Skeletal muscle tissue (tissue), 4 donors: Measurements from ENCODE around the gene RHO. TPM values are rescaled to one million over a fixed set of nuclear protein-coding genes. Genes with fewer than 3 reads are reported as not detected.

ENCODE experiments used
- H3K27ac ChIP-seq: one replicate; pipeline ENCODE4 v1.7.0; 2013; ENCODE audit warnings: mild to moderate bottlenecking, low read depth, low read length, inconsistent platforms
- H3K27me3 ChIP-seq, 3 donors: one replicate each; pipeline ENCODE4 v1.7.0; 2013; ENCODE audit warnings: low read length in 3 of 3; ENCODE audit not compliant: control insufficient read depth in 3 of 3, insufficient read depth in 3 of 3
- H3K36me3 ChIP-seq, 3 donors: one replicate each; pipeline ENCODE4 v1.7.0; 2013; ENCODE audit warnings: low read length in 3 of 3; ENCODE audit not compliant: control insufficient read depth in 3 of 3, insufficient read depth in 3 of 3
- H3K4me1 ChIP-seq, 3 donors: one replicate each; pipeline ENCODE4 v1.7.0; 2013; ENCODE audit warnings: low read length in 3 of 3, mild to moderate bottlenecking in 3 of 3; ENCODE audit not compliant: control insufficient read depth in 3 of 3, insufficient read depth in 3 of 3
- H3K4me3 ChIP-seq, 3 donors: one replicate each; pipeline ENCODE4 v1.7.0; 2013; ENCODE audit warnings: low read length in 3 of 3
- H3K9ac ChIP-seq, 3 donors: one replicate each; pipeline ENCODE4 v1.7.0; 2013; ENCODE audit warnings: low read length in 3 of 3, mild to moderate bottlenecking in 3 of 3, moderate library complexity in 2 of 3, low read depth in 1 of 3
- H3K9me3 ChIP-seq, 3 donors: one replicate each; pipeline ENCODE4 v1.7.0; 2013; ENCODE audit warnings: low read length in 3 of 3; ENCODE audit not compliant: control insufficient read depth in 3 of 3
- total RNA-seq: library from RNA; depleted of rRNA; stranded (reverse); fragments of >200 nt; gene quantifications from one replicate; pipeline ENCODE4 v1.2.3, GENCODE V29; 2014
- donor health status: Osteomylitis.

RHO gene
- total RNA-seq, 1 donor from 2014 or later, result not detected

DNA sequence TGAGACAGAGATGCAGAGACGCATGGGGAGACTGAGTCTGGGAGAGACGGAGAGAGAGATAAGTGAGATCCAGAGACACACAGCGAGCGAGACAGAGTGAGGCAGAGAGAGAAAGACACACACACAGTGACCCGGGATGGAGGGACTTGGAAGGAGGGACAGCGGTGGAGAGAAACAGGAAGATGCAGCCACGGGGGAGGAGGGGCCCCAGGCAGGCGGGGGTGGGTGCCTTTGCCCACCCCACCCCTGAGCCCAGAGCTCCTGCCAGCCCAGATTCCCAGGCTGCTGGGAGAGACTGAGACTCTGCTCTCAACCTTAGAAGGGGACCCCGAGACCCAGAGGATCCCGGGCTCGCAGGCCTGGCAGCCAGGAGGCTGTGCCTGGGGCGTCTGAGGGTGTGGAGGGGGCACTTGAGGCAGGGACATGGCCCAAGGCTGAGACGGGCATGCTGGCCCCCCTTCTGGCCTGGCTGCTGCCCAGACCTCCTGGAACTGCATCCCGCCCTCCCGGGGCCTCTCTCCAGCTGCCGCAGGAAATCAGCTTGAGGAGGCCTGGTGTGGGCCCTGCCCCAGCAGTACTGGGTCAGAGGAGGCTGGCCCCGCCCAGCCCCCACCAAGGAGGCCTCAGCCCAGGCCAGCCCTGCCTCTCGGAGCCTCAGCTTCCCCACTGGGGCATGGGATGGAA is 32.6 kb downstream of the RHO start:
- Histone ChIP-seq H3K4me1 (peaks cover 67 to 77% (median 71%) of the 10 kb centered on the region in 3 donors), H3K4me3 (no peak overlapping the region), H3K36me3 (peaks cover 12 to 40% (median 36%) of the 10 kb centered on the region in 3 donors), H3K9ac (peak overlapping the region in 2 of 3 donors; percentile 14 to 54), H3K27ac (peak overlapping the region; percentile 75), H3K27me3 (no peaks in the 10 kb centered on the region), H3K9me3 (no peaks in the 10 kb centered on the region)

DNA sequence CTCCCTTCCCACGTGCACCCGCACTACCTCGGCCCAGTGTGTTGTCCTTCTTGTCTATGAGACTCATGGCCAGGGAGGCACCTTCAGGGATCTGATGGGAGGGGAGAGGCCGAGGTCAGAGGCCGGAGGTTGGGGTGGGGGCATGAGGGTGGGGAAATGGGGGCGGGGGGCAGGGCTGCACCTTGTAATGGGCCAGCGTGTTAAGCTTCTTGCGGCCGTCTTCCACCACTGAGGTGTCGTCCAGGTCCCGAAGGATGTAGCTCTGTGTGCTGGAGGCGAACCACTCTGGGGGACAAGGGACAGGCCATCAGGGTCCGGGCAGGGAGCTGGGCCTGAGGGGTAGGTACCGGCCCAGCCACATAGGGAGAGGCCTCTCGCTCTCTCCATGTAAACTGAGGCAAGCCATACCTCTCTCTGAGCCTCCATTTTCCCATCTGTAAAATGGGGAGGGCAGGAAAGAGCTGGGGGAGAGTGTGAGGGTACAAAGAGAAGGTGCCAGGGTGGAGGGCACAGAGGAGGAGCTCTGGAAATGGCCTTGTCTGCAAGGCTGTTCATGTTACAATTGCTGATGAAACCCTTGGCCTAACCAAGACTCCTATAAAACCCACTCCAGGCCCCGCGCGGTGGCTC is 33.3 kb downstream of the RHO start:
- no peaks in the 10 kb centered on the region for H3K9me3 ChIP-seq
- H3K27me3 ChIP-seq, result no peaks in the 10 kb centered on the region
- no peak overlapping the region for H3K4me3 ChIP-seq
- H3K9ac ChIP-seq, result peak overlapping the region in 1 of 3 donors; percentile 54
- H3K4me1 ChIP-seq, result peaks cover 63 to 78% (median 69%) of the 10 kb centered on the region in 3 donors
- H3K27ac ChIP-seq, result peak overlapping the region; percentile 75
- peaks cover 9 to 47% (median 37%) of the 10 kb centered on the region in 3 donors for H3K36me3 ChIP-seq

- Histone ChIP-seq H3K4me1 (peaks cover 58 to 78% (median 69%) of the 10 kb centered on the region in 3 donors), H3K27me3 (no peaks in the 10 kb centered on the region), H3K36me3 (peaks cover 14 to 55% (median 39%) of the 10 kb centered on the region in 3 donors), H3K27ac (no peak overlapping the region), H3K9ac (no peak overlapping the region), H3K9me3 (no peaks in the 10 kb centered on the region), H3K4me3 (no peak overlapping the region)
These were observed 34.4 kb downstream of the RHO start for GRCh38 chr3:129562803-129563202.

DNA sequence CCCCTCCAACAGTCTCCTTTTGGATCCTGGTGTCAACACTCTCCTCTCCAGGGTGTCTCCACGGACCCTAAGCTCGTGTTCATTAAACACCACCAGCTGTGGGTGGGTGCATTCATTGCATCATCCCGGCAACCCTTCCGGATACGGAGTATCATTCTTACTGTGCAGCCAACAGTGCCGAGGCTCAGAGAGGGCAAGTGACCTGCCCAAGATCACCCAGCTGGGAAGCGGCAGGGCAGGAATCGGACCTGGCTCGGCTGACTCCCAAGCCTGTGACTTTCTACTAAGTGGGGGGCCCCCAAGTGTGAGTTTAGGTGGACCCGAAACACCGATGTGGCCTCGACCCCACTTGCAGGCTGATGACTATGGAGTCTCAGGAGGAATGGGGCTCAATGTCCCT is 34.9 kb downstream of the RHO start:
- no peaks in the 10 kb centered on the region for H3K9me3 ChIP-seq
- no peak overlapping the region for H3K4me3 ChIP-seq
- no peak overlapping the region for H3K9ac ChIP-seq
- H3K27me3 ChIP-seq, result no peaks in the 10 kb centered on the region
- H3K4me1 ChIP-seq, result peaks cover 53 to 72% (median 64%) of the 10 kb centered on the region in 3 donors
- no peak overlapping the region for H3K27ac ChIP-seq
- H3K36me3 ChIP-seq, result peaks cover 11 to 51% (median 39%) of the 10 kb centered on the region in 3 donors

- no peak overlapping the region for H3K9ac ChIP-seq
- no peaks in the 10 kb centered on the region for H3K27me3 ChIP-seq
- H3K4me3 ChIP-seq, result no peak overlapping the region
- peaks cover 47 to 66% (median 57%) of the 10 kb centered on the region in 3 donors for H3K4me1 ChIP-seq
- H3K36me3 ChIP-seq, result peaks cover 11 to 50% (median 38%) of the 10 kb centered on the region in 3 donors
- no peaks in the 10 kb centered on the region for H3K9me3 ChIP-seq
- peak overlapping the region; percentile 47 for H3K27ac ChIP-seq
These were observed 35.6 kb downstream of the RHO start for GRCh38 chr3:129563850-129564535.

- no peak overlapping the region for H3K27ac ChIP-seq
- no peaks in the 10 kb centered on the region for H3K27me3 ChIP-seq
- H3K36me3 ChIP-seq, result peaks cover 17 to 47% (median 36%) of the 10 kb centered on the region in 3 donors
- peak overlapping the region in 1 of 3 donors; percentile 25 for H3K9ac ChIP-seq
- H3K4me1 ChIP-seq, result peaks cover 37 to 55% (median 46%) of the 10 kb centered on the region in 3 donors
- H3K4me3 ChIP-seq, result no peak overlapping the region
- no peaks in the 10 kb centered on the region for H3K9me3 ChIP-seq
These were observed 36.7 kb downstream of the RHO start for GRCh38 chr3:129564981-129565644.

- Histone ChIP-seq H3K4me3 (no peak overlapping the region), H3K9ac (no peak overlapping the region), H3K9me3 (no peaks in the 10 kb centered on the region), H3K27me3 (no peaks in the 10 kb centered on the region), H3K36me3 (peaks cover 17 to 51% (median 38%) of the 10 kb centered on the region in 3 donors), H3K27ac (no peak overlapping the region), H3K4me1 (peaks cover 29 to 48% (median 40%) of the 10 kb centered on the region in 3 donors)
These were observed 37.5 kb downstream of the RHO start for GRCh38 chr3:129565902-129566301.

DNA sequence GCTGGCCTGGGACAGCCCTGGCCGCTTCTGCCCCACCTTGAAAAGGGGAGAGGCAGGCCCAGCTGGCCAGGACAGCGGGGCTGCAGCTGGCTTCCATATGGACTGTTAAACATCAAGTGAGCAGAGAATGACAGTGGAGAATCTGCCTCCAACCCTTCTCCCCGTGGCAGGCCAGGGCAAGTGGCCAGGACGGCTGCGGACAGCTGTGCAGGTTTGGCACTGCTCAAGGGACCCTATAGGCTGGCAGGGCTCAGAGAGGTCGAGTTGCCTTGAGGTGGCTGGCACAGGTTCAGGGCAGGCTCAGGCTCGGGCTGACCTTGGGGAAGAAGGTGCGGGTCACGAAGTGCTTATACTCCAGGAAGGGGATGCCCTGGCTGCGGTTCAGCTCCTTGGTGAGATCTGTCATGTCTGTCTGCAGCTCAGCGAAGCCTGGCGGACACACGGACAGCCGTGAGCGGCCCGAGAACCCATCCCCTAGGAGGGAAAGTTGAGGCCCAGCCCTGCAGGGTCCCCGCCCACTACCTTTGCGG is 38.8 kb downstream of the RHO start:
- Histone ChIP-seq H3K9me3 (no peaks in the 10 kb centered on the region), H3K27me3 (no peaks in the 10 kb centered on the region), H3K27ac (no peak overlapping the region), H3K9ac (no peak overlapping the region), H3K36me3 (peaks cover 17 to 58% (median 44%) of the 10 kb centered on the region in 3 donors), H3K4me3 (no peak overlapping the region), H3K4me1 (peaks cover 19 to 37% (median 29%) of the 10 kb centered on the region in 3 donors)

DNA sequence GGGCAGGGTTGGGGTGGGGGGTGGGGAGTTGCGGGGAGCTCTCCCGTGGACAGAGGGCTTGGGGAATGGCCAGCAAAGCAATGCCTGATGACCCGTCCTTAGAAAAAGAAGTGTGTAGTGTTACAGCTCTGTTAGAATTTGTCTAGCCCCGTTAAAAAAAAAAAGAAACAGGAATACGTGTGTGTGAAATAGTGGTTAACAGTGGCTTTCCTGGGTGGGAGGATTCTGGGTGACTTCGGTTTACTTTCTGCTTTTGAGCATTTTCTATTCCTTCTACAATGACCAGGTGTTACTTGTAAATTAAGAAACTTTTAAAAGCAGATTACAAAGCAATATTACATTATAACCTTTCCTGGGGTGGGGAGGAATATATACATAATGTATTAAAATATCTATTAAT is 39.5 kb downstream of the RHO start:
- H3K4me1 ChIP-seq, result peaks cover 19 to 34% (median 29%) of the 10 kb centered on the region in 3 donors
- H3K9ac ChIP-seq, result no peak overlapping the region
- no peaks in the 10 kb centered on the region for H3K27me3 ChIP-seq
- H3K27ac ChIP-seq, result no peak overlapping the region
- H3K36me3 ChIP-seq, result peaks cover 17 to 58% (median 41%) of the 10 kb centered on the region in 3 donors
- H3K9me3 ChIP-seq, result no peaks in the 10 kb centered on the region
- H3K4me3 ChIP-seq, result no peak overlapping the region
